ENCODE data around the gene CNGA3.

CNGA3 gene

DNA sequence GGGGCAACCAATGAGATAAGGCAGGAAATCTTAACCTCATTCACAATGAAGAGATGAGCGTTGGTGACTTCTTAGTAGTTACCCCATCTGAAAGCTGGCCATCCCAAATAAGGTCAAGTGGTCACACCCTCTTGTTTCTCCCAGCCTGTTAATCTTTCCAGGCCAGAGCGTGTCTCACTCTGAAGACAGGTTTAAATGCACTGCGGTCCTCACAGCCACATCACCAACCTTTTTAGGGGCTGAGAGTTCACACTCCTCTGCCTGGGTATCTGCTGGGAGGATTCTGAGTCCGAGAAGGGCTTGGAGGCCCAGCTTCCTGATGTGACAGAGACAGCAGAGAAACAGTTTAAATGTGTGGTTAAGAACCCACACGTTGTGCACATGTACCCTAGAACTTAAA is 13.3 kb upstream of the CNGA3 start:
- Histone ChIP-seq H3K36me3 (ENCODE audit: control insufficient read depth, insufficient read depth, low read length) (no peaks in the 10 kb centered on the region), H3K9me3 (ENCODE audit: control insufficient read depth, insufficient read depth, low read depth, low read length) (peaks cover 6% of the 10 kb centered on the region; the same call in 1 of the 2 replicates), H3K4me1 (ENCODE audit: control insufficient read depth, insufficient read depth, low read length) (peaks cover 22% of the 10 kb centered on the region), H3K9ac (ENCODE audit: low read length) (no peak overlapping the region), H3K4me3 (ENCODE audit: low read depth, low read length) (no peak overlapping the region), H3K27me3 (ENCODE audit: control insufficient read depth, insufficient read depth, low read length) (peaks cover 39% of the 10 kb centered on the region), H3K27ac (ENCODE audit: low read depth, low read length) (no peak overlapping the region)

DNA sequence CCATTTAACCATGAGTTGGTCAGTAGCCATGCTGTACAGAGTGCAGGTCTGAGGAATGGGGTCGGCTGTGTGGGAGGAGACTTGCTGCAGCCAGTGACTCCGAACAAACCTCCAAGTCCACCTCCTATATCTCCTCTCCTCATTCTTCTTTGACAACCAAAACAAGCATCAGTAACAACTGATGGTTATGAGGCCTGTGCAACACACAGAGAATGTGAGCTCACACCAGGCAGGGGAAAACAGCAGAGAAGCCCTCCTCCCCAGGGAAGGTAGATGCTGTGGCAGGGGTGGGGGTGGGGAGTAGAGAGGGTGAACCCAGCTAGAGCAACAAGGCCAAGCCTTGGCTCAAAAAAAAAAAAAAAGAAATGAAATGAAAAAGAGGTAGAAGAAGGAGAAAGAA is 12.3 kb upstream of the CNGA3 start:
- Histone ChIP-seq H3K9ac (ENCODE audit: low read length) (peak overlapping the region; percentile 41), H3K4me3 (ENCODE audit: low read depth, low read length) (peak overlapping the region; percentile 41), H3K36me3 (ENCODE audit: control insufficient read depth, insufficient read depth, low read length) (no peaks in the 10 kb centered on the region), H3K4me1 (ENCODE audit: control insufficient read depth, insufficient read depth, low read length) (peaks cover 22% of the 10 kb centered on the region), H3K27me3 (ENCODE audit: control insufficient read depth, insufficient read depth, low read length) (peaks cover 39% of the 10 kb centered on the region), H3K27ac (ENCODE audit: low read depth, low read length) (no peak overlapping the region), H3K9me3 (ENCODE audit: control insufficient read depth, insufficient read depth, low read depth, low read length) (peaks cover 10% of the 10 kb centered on the region; the same call in 1 of the 2 replicates)

GRCh38 chr2:98334439-98335078 is 11.7 kb upstream of the CNGA3 start:
- H3K27me3 ChIP-seq (ENCODE audit: control insufficient read depth, insufficient read depth, low read length): peaks cover 41% of the 10 kb centered on the region
- peak overlapping the region; percentile 41 for H3K4me3 ChIP-seq (ENCODE audit: low read depth, low read length)
- H3K27ac ChIP-seq (ENCODE audit: low read depth, low read length): peak overlapping the region; percentile 11; the same call in 1 of the 2 replicates
- H3K4me1 ChIP-seq (ENCODE audit: control insufficient read depth, insufficient read depth, low read length): peaks cover 24% of the 10 kb centered on the region
- H3K36me3 ChIP-seq (ENCODE audit: control insufficient read depth, insufficient read depth, low read length): no peaks in the 10 kb centered on the region
- H3K9ac ChIP-seq (ENCODE audit: low read length): peak overlapping the region; percentile 41
- peaks cover 8% of the 10 kb centered on the region; the same call in 1 of the 2 replicates for H3K9me3 ChIP-seq (ENCODE audit: control insufficient read depth, insufficient read depth, low read depth, low read length)

- Histone ChIP-seq H3K36me3 (ENCODE audit: control insufficient read depth, insufficient read depth, low read length) (no peaks in the 10 kb centered on the region), H3K4me3 (ENCODE audit: low read depth, low read length) (0 out of 2 replicates have a peak overlapping the region, but pooled peaks have one; percentile 41), H3K27me3 (ENCODE audit: control insufficient read depth, insufficient read depth, low read length) (peaks cover 47% of the 10 kb centered on the region), H3K9me3 (ENCODE audit: control insufficient read depth, insufficient read depth, low read depth, low read length) (peaks cover 4% of the 10 kb centered on the region; the same call in 1 of the 2 replicates), H3K27ac (ENCODE audit: low read depth, low read length) (peak overlapping the region; percentile 11; the same call in 1 of the 2 replicates), H3K4me1 (ENCODE audit: control insufficient read depth, insufficient read depth, low read length) (peaks cover 27% of the 10 kb centered on the region), H3K9ac (ENCODE audit: low read length) (no peak overlapping the region)
These were observed 11.0 kb upstream of the CNGA3 start for GRCh38 chr2:98335271-98335670.

- no peak overlapping the region for H3K4me3 ChIP-seq (ENCODE audit: low read depth, low read length)
- peaks cover 56% of the 10 kb centered on the region for H3K27me3 ChIP-seq (ENCODE audit: control insufficient read depth, insufficient read depth, low read length)
- no peak overlapping the region for H3K9ac ChIP-seq (ENCODE audit: low read length)
- peaks cover 8% of the 10 kb centered on the region; the same call in 1 of the 2 replicates for H3K4me1 ChIP-seq (ENCODE audit: control insufficient read depth, insufficient read depth, low read length)
- no peaks in the 10 kb centered on the region for H3K36me3 ChIP-seq (ENCODE audit: control insufficient read depth, insufficient read depth, low read length)
- peaks cover 4% of the 10 kb centered on the region; the same call in 1 of the 2 replicates for H3K9me3 ChIP-seq (ENCODE audit: control insufficient read depth, insufficient read depth, low read depth, low read length)
- H3K27ac ChIP-seq (ENCODE audit: low read depth, low read length): no peak overlapping the region
These were observed 5.0 kb upstream of the CNGA3 start for GRCh38 chr2:98341241-98341640.

DNA sequence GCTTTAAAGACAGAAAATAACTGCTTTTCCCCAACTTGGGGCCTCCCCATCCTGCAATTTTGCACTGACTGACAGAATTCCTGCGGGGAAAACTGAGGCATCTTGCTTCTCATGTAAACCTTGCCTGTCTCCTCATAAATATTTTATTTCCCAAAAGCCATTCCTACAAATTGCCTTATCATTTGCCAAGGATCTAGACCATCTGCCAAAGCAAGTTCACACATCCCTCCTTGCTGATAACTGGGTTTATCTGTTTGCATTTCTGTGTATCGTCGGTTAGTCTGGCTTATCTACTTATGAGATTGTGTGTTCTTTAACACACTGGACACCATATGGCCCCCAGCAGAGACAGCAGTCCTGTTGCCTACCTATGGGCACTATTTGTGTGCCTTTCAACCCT is 3.0 kb upstream of the CNGA3 start:
- Histone ChIP-seq H3K9me3 (ENCODE audit: control insufficient read depth, insufficient read depth, low read depth, low read length) (peaks cover under 1% of the 10 kb centered on the region; the same call in 1 of the 2 replicates), H3K27ac (ENCODE audit: low read depth, low read length) (no peak overlapping the region), H3K27me3 (ENCODE audit: control insufficient read depth, insufficient read depth, low read length) (peaks cover 72% of the 10 kb centered on the region), H3K4me1 (ENCODE audit: control insufficient read depth, insufficient read depth, low read length) (peaks cover 17% of the 10 kb centered on the region), H3K4me3 (ENCODE audit: low read depth, low read length) (no peak overlapping the region), H3K9ac (ENCODE audit: low read length) (no peak overlapping the region), H3K36me3 (ENCODE audit: control insufficient read depth, insufficient read depth, low read length) (no peaks in the 10 kb centered on the region)

GRCh38 chr2:98347298-98348065 is 1.2 kb downstream of the CNGA3 start:
- Histone ChIP-seq H3K4me3 (ENCODE audit: low read depth, low read length) (peak overlapping the region; percentile 49), H3K27me3 (ENCODE audit: control insufficient read depth, insufficient read depth, low read length) (peaks cover 85% of the 10 kb centered on the region), H3K27ac (ENCODE audit: low read depth, low read length) (no peak overlapping the region), H3K4me1 (ENCODE audit: control insufficient read depth, insufficient read depth, low read length) (peaks cover 18% of the 10 kb centered on the region), H3K9me3 (ENCODE audit: control insufficient read depth, insufficient read depth, low read depth, low read length) (peaks cover 11% of the 10 kb centered on the region; the same call in 1 of the 2 replicates), H3K36me3 (ENCODE audit: control insufficient read depth, insufficient read depth, low read length) (no peaks in the 10 kb centered on the region), H3K9ac (ENCODE audit: low read length) (no peak overlapping the region)

DNA sequence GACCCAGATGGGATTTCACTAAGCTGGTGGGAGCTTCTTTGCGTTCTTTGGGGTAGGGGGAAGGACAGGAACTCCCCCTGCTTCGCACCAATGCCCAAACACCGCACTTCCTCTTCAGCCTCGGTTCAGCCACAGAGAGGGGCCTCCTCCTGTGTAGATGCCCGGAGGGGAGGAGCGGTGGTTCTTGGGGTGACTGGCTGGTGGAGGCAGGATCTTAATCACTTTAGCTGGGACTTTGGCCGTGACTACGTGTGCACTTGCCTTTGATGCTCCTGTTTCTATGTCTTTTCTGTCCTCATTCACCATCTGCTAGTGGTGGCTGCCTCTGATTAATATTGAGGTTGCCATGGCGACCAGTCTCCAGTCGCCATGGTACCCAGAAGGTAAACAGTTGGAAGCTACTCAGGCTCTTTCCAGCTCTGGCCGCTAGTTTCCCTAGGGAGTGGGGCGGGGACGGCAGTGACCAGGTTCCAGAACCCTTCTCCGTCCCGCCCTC is 1.9 kb downstream of the CNGA3 start:
- Histone ChIP-seq H3K4me1 (ENCODE audit: control insufficient read depth, insufficient read depth, low read length) (peaks cover 18% of the 10 kb centered on the region), H3K4me3 (ENCODE audit: low read depth, low read length) (peak overlapping the region; percentile 49), H3K27me3 (ENCODE audit: control insufficient read depth, insufficient read depth, low read length) (peaks cover 79% of the 10 kb centered on the region), H3K27ac (ENCODE audit: low read depth, low read length) (no peak overlapping the region), H3K36me3 (ENCODE audit: control insufficient read depth, insufficient read depth, low read length) (no peaks in the 10 kb centered on the region), H3K9ac (ENCODE audit: low read length) (no peak overlapping the region), H3K9me3 (ENCODE audit: control insufficient read depth, insufficient read depth, low read depth, low read length) (peaks cover 11% of the 10 kb centered on the region; the same call in 1 of the 2 replicates)

- no peak overlapping the region for H3K9ac ChIP-seq (ENCODE audit: low read length)
- H3K4me1 ChIP-seq (ENCODE audit: control insufficient read depth, insufficient read depth, low read length): peaks cover 18% of the 10 kb centered on the region
- no peaks in the 10 kb centered on the region for H3K36me3 ChIP-seq (ENCODE audit: control insufficient read depth, insufficient read depth, low read length)
- peaks cover 56% of the 10 kb centered on the region for H3K27me3 ChIP-seq (ENCODE audit: control insufficient read depth, insufficient read depth, low read length)
- H3K9me3 ChIP-seq (ENCODE audit: control insufficient read depth, insufficient read depth, low read depth, low read length): peaks cover 15% of the 10 kb centered on the region
- H3K27ac ChIP-seq (ENCODE audit: low read depth, low read length): no peak overlapping the region
- H3K4me3 ChIP-seq (ENCODE audit: low read depth, low read length): no peak overlapping the region
These were observed 4.2 kb downstream of the CNGA3 start for GRCh38 chr2:98350411-98350810.

GRCh38 chr2:98355881-98356280 is 9.6 kb downstream of the CNGA3 start:
- H3K27ac ChIP-seq (ENCODE audit: low read depth, low read length): no peak overlapping the region
- no peaks in the 10 kb centered on the region for H3K36me3 ChIP-seq (ENCODE audit: control insufficient read depth, insufficient read depth, low read length)
- peaks cover 6% of the 10 kb centered on the region for H3K27me3 ChIP-seq (ENCODE audit: control insufficient read depth, insufficient read depth, low read length)
- peaks cover 14% of the 10 kb centered on the region for H3K9me3 ChIP-seq (ENCODE audit: control insufficient read depth, insufficient read depth, low read depth, low read length)
- H3K4me1 ChIP-seq (ENCODE audit: control insufficient read depth, insufficient read depth, low read length): no peaks in the 10 kb centered on the region
- no peak overlapping the region for H3K9ac ChIP-seq (ENCODE audit: low read length)
- no peak overlapping the region for H3K4me3 ChIP-seq (ENCODE audit: low read depth, low read length)

DNA sequence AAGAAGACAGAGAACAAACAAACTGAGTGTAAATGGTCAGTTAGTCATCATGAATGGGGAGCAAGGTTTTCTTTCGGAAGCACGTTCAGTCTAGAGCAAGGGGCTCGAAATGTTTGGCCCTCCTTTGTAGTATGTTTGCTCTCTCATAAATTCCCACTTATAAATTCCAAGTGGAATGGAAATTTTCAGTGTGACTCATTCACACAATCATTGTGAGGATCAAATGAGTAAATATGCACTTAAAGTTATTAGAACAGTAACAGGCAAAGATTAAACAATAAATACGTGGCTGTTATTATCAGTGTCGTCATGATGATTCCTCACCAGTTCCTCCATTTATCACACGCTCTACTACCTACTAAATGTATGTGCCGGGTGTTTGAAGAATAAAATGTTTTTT is 10.5 kb downstream of the CNGA3 start:
- Histone ChIP-seq H3K36me3 (ENCODE audit: control insufficient read depth, insufficient read depth, low read length) (no peaks in the 10 kb centered on the region), H3K4me3 (ENCODE audit: low read depth, low read length) (no peak overlapping the region), H3K27me3 (ENCODE audit: control insufficient read depth, insufficient read depth, low read length) (peaks cover 4% of the 10 kb centered on the region; the same call in 1 of the 2 replicates), H3K27ac (ENCODE audit: low read depth, low read length) (no peak overlapping the region), H3K4me1 (ENCODE audit: control insufficient read depth, insufficient read depth, low read length) (no peaks in the 10 kb centered on the region), H3K9me3 (ENCODE audit: control insufficient read depth, insufficient read depth, low read depth, low read length) (peaks cover 10% of the 10 kb centered on the region), H3K9ac (ENCODE audit: low read length) (no peak overlapping the region)

Data from HUES6 (cell line).